B cell (primary cell): ENCODE measurements around the gene FOXD1. TPM values are rescaled to one million over a fixed set of nuclear protein-coding genes. Genes with fewer than 3 reads are reported as not detected.

ENCODE experiments used
- ATAC-seq: fragments of 200-7000 bp; cut with Tn5 transposase; one replicate; pipeline ENCODE4 v1.10.0; 2021; ENCODE audit warnings: low read depth, mild to moderate bottlenecking, moderate number of reproducible peaks, moderate library complexity
- CTCF ChIA-PET: fragments of 350-600 bp; sonication (Branson Sonifier 250); formaldehyde crosslinking; loops from one replicate; lab custom pipeline; 2021; ENCODE audit warnings: antibody characterized with exemption, inconsistent platforms; lab: Charles Lee
- POLR2A ChIA-PET: fragments of 350-600 bp; sonication (Branson Sonifier 250); formaldehyde crosslinking; loops from one replicate; lab custom pipeline; 2021; ENCODE audit warnings: antibody characterized with exemption; lab: Charles Lee
- DNase-seq: peaks from one replicate; pipeline ENCODE4 v3.0.0; 2013
- H2AFZ ChIP-seq: 2 replicates; pipeline ENCODE4 v1.6.1; 2012; ENCODE audit warnings: mild to moderate bottlenecking, low read depth, low read length; ENCODE audit not compliant: insufficient read depth, poor library complexity, severe bottlenecking
- H3K27ac ChIP-seq, 2 donors: 1 replicate in 1 of 2; 2 replicates in 1 of 2; pipeline ENCODE4 v1.5.1; 2012 to 2013; ENCODE audit warnings: low read length in 2 of 2, mild to moderate bottlenecking in 2 of 2, moderate library complexity in 1 of 2
- H3K27me3 ChIP-seq, 4 experiments: fragments of 200-600 bp in 1 of 4; sonication (generic) in 1 of 4; replicated peaks in 1 of 4; 1 replicate in 2 of 4; 2 replicates in 2 of 4; pipeline versions ENCODE4 v1.6.1 to v1.7.0; 2013 to 2016; ENCODE audit warnings: low read length in 3 of 4, mild to moderate bottlenecking in 2 of 4, mixed read lengths in 1 of 4, moderate library complexity in 1 of 4; ENCODE audit not compliant: insufficient read depth in 4 of 4, control insufficient read depth in 3 of 4; ENCODE audit errors: control extremely low read depth in 1 of 4
- H3K36me3 ChIP-seq, 2 experiments: replicated peaks in 1 of 2; 1 replicate in 1 of 2; 2 replicates in 1 of 2; pipeline versions ENCODE4 v1.6.1 to v1.7.1; 2013; ENCODE audit warnings: low read length in 1 of 2; ENCODE audit not compliant: insufficient read depth in 2 of 2, control insufficient read depth in 1 of 2; ENCODE audit errors: control extremely low read depth in 1 of 2, extremely low read depth in 1 of 2
- H3K4me1 ChIP-seq, 2 donors: fragments of 200-600 bp in 1 of 2; sonication (generic) in 1 of 2; 1 replicate in 1 of 2; 2 replicates in 1 of 2; pipeline versions ENCODE4 v1.5.1 to v1.6.1; 2013 to 2017; ENCODE audit warnings: low read length in 2 of 2; ENCODE audit not compliant: control insufficient read depth in 2 of 2, insufficient read depth in 2 of 2
- H3K4me2 ChIP-seq: replicated peaks from 2 replicates; pipeline ENCODE3; 2012; ENCODE audit warnings: mild to moderate bottlenecking, low read depth, low read length; ENCODE audit not compliant: poor library complexity, severe bottlenecking
- H3K4me3 ChIP-seq, 5 experiments: fragments of 200-600 bp in 1 of 5; sonication (generic) in 1 of 5; 1 replicate in 3 of 5; 2 replicates in 2 of 5; pipeline versions ENCODE4 v1.5.1 to v1.7.0; 2011 to 2016; ENCODE audit warnings: low read length in 4 of 5, mild to moderate bottlenecking in 4 of 5, low read depth in 2 of 5, control low read depth in 1 of 5, moderate library complexity in 1 of 5; ENCODE audit not compliant: insufficient read depth in 1 of 5; ENCODE audit errors: control extremely low read depth in 1 of 5, extremely low read depth in 1 of 5
- H3K79me2 ChIP-seq: fragments of 200-600 bp; sonication (generic); one replicate; pipeline ENCODE4 v1.6.0; 2016; ENCODE audit warnings: low read length; ENCODE audit not compliant: control insufficient read depth, insufficient read depth
- H3K9ac ChIP-seq: fragments of 200-600 bp; sonication (generic); 2 replicates; pipeline ENCODE4 v1.6.1; 2017; ENCODE audit warnings: mild to moderate bottlenecking, low read length, moderate library complexity
- H3K9me3 ChIP-seq, 3 donors: one replicate each; pipeline versions ENCODE4 v1.6.1 to v1.7.1; 2013; ENCODE audit warnings: low read length in 2 of 3; ENCODE audit not compliant: control insufficient read depth in 2 of 3, insufficient read depth in 1 of 3; ENCODE audit errors: control extremely low read depth in 1 of 3
- H4K20me1 ChIP-seq: 2 replicates; pipeline ENCODE4 v1.6.0; 2012; ENCODE audit warnings: mild to moderate bottlenecking, low read length; ENCODE audit not compliant: insufficient read depth, control insufficient read depth, poor library complexity, severe bottlenecking
- H3K27ac Mint-ChIP-seq: one replicate; pipeline ENCODE4 v1.8.0; 2021; ENCODE audit warnings: mixed read lengths
- H3K27me3 Mint-ChIP-seq: one replicate; pipeline ENCODE4 v1.8.0; 2021; ENCODE audit warnings: mixed read lengths
- H3K4me1 Mint-ChIP-seq: one replicate; pipeline ENCODE4 v1.8.0; 2021; ENCODE audit warnings: mixed read lengths
- H3K4me3 Mint-ChIP-seq: one replicate; pipeline ENCODE4 v1.8.0; 2021; ENCODE audit warnings: mixed read lengths
- H3K9me3 Mint-ChIP-seq: one replicate; pipeline ENCODE4 v1.8.0; 2022; ENCODE audit warnings: mixed read lengths; ENCODE audit not compliant: insufficient read depth
- EZH2 ChIP-seq: IDR thresholded peaks from 2 replicates; pipeline ENCODE4 v1.6.1; 2012; ENCODE audit warnings: borderline replicate concordance, low read depth, mild to moderate bottlenecking, moderate library complexity, low read length; ENCODE audit not compliant: insufficient read depth, poor library complexity, severe bottlenecking
- WGBS: methylation state at CpG from one replicate; pipeline ENCODE4 v1.1.5; 2013; ENCODE audit warnings: missing lambda C conversion rate; ENCODE audit not compliant: insufficient coverage; 5-methylcytosine and 5-hydroxymethylcytosine counted together
- intact Hi-C: fragments of 100-400 bp; cut with micrococcal nuclease; formaldehyde crosslinking; loops from one replicate; pipeline ENCODE4 v1.10.0; 2022
- polyA plus RNA-seq: library from polyadenylated mRNA; depleted of rRNA; stranded (reverse); fragments of >200 nt; gene quantifications from 2 replicates; pipeline ENCODE4 v1.2.3, GENCODE V29; 2012
- total RNA-seq, 2 donors: library from RNA; stranded (reverse); fragments of 120-200 nt in 1 of 2; gene quantifications; 1 replicate in 1 of 2; 2 replicates in 1 of 2; pipeline versions ENCODE4 v1.2.3 to v1.2.4, GENCODE V29; 2013 to 2022
- TF ChIP-seq, protein P1 (sequence below): fragments of 200-600 bp; IDR thresholded peaks from one replicate; pipeline ENCODE4 v1.8.0; 2022; ENCODE audit warnings: antibody characterized with exemption, mild to moderate bottlenecking

The FOXD1 gene
- total and polyA plus RNA-seq, 2 donors (not counting 1 experiment from before 2014, with no cell fraction given): 0.34 to 0.49 TPM

DNA sequence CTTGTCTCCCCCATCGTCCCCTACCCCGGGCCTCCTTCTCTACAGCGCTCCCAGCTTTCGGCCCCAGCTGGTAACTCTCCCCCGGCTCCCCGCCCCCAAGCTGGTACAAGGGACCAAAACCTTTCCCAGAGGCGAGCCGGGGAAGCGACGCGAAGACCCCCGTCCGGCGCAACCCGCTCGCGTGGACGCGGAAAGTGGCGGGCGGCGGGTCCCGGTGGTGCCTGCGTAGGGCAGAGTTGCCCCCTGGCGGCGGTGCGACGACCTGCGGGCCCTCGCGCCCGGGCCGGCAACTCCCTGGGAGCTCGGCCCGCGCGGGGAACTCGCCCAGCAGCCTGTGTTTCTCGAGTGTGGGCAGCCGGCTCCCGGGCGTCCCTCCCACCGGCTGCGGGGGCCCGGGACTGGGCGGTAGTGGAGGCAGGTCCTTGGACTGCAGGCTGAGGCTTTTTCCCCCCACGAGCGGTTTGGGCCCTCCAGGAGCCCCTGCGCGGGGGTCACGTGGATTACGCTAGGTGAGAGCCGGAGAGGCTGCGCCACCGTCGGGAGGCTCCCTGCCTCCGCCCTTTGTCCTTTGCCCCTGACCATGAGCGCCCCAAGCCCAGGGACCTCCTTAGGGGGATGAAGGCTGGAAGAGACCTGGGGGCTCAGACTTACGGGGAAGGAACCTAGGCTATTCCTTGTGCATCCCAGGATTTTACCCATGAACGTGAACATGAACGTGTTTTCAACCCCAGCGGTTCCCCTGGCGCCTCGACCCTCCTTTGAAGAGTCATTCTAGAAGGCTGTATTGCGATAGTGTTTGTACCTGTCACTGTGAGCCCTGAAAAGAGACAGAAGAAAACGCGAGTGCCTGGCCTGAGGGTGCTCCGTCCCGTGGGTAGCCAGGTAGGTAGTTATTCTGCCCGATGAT, 2.9 kb upstream of the FOXD1 start:
- H3K4me1 Mint-ChIP-seq: peaks cover 22% of the 10 kb centered on the region
- H3K27ac Mint-ChIP-seq: no peak overlapping the region
- peak; percentile 12 for DNase-seq
- Histone ChIP-seq H3K9me3 (peaks cover 0 to 38% (median 21%) of the 10 kb centered on the region in 3 donors), H3K27ac (no peak overlapping the region), H3K4me2 (peak overlapping the region; percentile 40), H3K9ac (no peak overlapping the region), H3K79me2 (no peaks in the 10 kb centered on the region), H3K4me1 (peaks cover 24 to 38% of the 10 kb centered on the region in 2 donors), H3K36me3 (no peaks in the 10 kb centered on the region), H3K27me3 (peaks cover 4 to 69% (median 64%) of the 10 kb centered on the region in 4 experiments), H3K4me3 (no peak overlapping the region), H4K20me1 (no peaks in the 10 kb centered on the region), H2AFZ (no peak overlapping the region)
- no peak for ATAC-seq
- H3K9me3 Mint-ChIP-seq: peaks cover 5% of the 10 kb centered on the region
- intact Hi-C loops: loop anchor here (2.0 to 5.0 kb wide), 2 partner anchors 15 to 46 kb away; partner anchors contain the start of gene BTF3
- POLR2A ChIA-PET: no interaction called here
- no peak overlapping the region for H3K4me3 Mint-ChIP-seq
- 5% methylated on average over 70 of the region's 70 CpGs for WGBS
- CTCF ChIA-PET: interaction anchor here (1.0 kb wide), 1 partner anchor 10 kb away, joined by 5 read pairs; no protein-coding TSS in a partner anchor
- peaks cover 60% of the 10 kb centered on the region for H3K27me3 Mint-ChIP-seq
- TF ChIP-seq, protein P1, sequence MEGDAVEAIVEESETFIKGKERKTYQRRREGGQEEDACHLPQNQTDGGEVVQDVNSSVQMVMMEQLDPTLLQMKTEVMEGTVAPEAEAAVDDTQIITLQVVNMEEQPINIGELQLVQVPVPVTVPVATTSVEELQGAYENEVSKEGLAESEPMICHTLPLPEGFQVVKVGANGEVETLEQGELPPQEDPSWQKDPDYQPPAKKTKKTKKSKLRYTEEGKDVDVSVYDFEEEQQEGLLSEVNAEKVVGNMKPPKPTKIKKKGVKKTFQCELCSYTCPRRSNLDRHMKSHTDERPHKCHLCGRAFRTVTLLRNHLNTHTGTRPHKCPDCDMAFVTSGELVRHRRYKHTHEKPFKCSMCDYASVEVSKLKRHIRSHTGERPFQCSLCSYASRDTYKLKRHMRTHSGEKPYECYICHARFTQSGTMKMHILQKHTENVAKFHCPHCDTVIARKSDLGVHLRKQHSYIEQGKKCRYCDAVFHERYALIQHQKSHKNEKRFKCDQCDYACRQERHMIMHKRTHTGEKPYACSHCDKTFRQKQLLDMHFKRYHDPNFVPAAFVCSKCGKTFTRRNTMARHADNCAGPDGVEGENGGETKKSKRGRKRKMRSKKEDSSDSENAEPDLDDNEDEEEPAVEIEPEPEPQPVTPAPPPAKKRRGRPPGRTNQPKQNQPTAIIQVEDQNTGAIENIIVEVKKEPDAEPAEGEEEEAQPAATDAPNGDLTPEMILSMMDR: peak; percentile 40
- peak; percentile 53 for TF ChIP-seq EZH2
